Renal cortex interstitium (tissue), 11 donors: ENCODE data around the gene EPX. TPM values are rescaled to one million over a fixed set of nuclear protein-coding genes. Genes with fewer than 3 reads are reported as not detected.
A peak's percentile ranks its signal among the peaks of the same experiment; 100 is the strongest.

ENCODE experiments used
- DNase-seq, 11 donors: peaks; one replicate each; pipeline ENCODE4 v3.0.0-alpha.2; 2013; ENCODE audit warnings: low read depth in 9 of 11, low spot score in 4 of 11; ENCODE audit errors: extremely low read depth in 1 of 11
- polyA plus RNA-seq, 3 donors: library from polyadenylated mRNA; unstranded; fragments of 120-200 nt; gene quantifications; one replicate each; pipeline ENCODE4 v1.2.1, GENCODE V29; 2013; ENCODE audit not compliant: insufficient read length in 3 of 3

EPX gene
- polyA plus RNA-seq, 3 donors, result 0.68 to 0.95 (median 0.89) TPM

DNA sequence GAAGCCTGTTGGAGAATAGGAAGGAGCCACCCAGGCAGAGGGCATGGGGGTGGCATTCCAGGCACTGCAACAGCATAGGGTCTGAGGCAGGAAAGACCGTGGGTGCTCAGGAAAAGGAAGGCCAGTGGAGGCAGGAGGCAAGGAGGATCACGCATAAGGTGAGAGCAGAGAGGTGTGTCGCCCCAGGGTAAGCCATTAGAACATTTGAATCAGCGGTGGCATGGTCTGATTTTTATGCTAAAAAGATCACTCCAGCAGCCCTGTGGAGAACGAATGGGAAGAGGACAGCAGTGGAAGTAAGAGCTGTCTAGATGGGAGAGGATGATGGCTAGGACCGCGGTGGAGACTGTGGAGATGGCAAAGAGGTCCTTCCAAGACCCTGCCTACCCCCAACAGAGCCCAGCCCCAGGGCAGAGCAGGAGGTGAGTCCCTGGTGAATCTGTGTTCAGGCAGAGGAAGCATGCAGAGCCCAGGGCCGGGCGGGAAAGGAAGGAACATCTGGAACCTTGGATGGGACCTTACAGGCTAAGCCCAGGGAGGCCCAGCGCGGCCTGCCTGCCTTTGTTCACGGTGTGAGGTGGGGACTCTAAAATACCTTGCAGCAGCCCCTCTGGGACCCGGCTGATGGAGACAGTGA lies 53.7 kb downstream of the EPX start:
- no peak for DNase-seq

DNA sequence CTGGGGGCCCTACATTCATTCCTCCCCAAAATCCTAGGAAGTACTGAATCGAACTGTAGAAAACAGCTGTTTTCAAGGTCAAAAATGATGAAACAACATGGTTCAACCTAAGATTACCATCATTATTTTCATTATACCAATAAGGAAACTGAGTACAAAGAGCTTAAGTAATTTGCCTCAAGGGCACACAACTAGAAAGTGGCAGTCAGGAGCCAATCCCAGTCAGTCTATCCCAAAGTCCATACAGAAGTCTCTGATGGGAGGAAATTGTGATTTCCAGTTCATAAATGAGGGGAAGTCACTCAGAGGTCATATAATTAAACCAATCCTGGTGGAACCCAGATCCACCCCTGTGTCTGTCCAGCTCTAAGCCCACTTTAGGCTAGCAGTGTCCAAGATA lies 54.3 kb downstream of the EPX start:
- DNase-seq, result no peak

DNA sequence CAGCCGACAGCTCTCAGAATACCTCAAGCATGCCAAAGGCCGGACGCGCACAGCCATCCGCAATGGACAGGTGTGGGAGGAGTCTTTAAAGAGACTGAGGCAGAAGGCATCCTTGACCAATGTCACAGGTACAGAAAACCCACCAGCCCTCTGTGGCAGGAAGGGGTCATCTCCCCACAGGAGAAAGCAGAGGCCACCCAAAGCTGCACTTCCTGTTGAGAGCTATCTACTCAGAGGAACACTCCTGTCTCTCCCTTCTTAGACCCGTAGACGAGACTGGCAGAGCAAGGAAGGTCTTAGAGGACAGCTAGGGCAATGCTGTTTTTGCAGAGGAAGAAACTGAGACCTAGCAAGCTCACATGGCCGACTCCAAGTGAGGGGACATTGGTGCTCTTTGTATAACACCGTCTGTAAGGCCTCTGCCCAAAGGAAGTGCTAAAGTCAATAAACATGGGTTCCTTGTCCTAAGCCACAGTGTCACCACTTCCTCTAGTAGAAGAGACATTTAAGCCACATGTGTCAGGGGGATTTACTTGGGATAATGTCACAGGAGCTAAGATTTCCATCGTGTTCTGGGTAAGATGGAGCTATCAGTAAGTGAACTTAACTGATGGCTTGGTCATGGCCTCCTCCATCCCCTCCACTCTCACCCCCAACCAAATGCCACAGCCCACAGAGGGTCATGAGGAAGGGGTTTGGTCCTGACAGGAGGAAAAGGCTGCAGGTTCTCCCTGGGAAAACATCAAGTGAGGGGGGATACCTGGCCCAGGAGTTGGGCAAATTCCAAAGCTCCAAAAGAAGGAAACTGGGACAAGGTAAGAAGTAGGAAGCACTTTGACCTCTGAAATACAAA lies 55.2 kb downstream of the EPX start:
- no peak for DNase-seq

DNA sequence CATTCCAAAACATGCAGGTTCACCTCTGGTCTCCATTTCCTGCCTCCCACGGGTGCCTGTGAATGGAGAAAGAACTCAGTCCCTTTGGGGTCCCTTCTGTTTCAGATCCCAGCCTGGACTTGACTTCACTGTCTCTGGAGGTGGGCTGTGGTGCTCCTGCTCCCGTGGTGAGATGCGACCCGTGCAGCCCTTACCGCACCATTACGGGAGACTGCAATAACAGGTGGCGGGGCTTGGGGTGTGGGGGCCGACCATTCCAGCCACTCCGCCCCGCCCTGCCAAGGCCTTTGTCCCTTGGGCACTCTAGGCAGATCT lies 56.4 kb downstream of the EPX start:
- peak in 1 of 11 donors; percentile 1 for DNase-seq

DNA sequence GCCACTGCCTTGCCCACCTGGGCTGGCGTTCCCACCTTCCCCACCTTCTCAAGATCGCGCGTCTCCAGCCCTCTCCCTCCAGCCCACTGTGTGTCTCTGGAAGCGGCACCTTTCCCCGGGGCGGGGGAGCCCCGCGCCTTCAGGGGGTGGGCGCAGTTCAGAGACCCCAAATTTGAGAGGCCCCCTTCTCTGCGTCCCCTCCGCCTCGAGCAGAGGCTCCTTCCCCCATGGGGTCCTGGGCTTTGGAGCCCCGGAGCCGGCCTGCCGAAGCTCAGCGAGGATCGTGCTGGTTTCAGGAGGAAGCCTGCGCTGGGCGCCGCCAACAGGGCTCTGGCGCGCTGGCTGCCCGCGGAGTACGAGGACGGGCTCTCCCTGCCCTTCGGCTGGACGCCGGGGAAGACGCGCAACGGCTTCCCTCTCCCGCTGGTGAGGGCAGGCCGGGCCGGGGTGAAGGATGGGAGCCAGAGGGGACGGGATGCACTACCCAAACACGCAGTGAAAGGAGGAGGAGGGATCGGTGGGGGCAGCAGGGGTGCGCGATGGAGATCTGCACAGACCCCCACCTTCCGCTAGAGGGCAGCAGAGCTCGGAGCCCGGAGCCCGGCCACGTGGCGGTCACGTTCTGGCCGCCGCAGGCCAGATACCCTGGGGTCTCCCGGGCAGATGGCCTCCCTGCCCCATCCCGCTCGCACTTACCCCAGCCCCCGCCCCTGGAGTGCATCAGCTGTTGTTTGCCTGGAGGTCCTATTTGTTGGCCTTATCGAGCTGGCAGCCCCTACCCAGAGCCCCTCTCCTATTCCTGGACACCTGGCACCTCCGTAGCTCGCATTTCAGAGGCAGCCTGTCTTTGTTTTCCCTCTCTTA lies 57.0 kb downstream of the EPX start:
- peak; percentile 8 to 74 (median 56) for DNase-seq

DNA sequence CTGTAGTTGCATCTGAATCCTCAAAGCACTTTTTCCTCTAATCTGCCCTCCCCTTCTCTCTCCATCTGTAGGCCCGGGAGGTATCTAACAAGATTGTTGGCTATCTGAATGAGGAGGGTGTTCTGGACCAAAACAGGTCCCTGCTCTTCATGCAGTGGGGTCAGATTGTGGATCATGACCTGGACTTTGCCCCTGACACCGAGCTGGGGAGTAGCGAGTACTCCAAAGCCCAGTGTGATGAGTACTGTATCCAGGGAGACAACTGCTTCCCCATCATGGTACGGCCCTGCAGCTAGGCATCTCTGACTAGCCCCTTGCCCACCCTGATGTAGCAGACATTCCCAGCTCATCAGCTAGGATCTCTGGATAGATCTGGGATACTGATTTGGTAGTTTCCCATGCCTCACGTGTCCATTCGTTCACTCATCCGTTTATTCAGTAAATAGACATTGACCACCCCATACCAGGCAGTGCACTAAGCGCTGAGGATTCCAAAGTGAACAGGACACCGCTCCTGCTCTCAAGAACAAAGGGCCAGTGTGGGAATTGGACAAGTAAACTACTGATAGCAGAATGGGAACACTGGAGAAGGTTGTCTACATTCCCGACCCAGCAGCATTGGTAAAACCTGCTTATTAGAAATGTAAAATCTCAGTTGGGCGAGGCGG lies 58.0 kb downstream of the EPX start:
- DNase-seq, result no peak

DNA sequence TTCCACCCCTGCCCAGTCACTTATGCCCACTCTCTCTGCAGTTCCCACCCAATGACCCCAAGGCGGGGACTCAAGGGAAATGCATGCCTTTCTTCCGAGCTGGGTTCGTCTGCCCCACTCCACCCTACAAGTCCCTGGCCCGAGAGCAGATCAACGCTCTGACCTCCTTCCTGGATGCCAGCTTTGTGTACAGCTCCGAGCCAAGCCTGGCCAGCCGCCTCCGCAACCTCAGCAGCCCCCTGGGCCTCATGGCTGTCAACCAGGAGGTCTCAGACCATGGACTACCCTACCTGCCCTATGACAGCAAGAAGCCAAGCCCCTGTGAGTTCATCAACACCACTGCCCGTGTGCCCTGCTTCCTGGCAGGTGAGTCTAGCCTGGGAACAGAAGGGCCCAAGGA lies 59.6 kb downstream of the EPX start:
- DNase-seq, result no peak

DNA sequence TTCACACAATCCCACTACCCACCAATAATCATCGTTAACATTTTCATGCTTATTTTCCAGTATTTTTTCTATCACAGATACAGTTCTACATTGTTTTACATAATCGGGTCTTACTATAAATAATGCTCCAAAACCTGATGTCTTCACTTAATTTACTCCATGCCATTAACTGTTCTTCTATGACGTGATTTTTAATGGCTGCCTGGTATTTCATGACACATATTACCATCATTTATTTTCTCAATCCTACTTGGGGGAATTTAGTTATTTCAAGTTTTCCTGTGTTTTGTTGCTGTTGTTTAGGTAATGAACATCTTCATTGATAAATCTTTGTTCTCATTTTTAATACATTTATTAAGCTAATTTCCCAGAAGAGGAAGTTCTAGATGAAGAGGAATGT lies 60.6 kb downstream of the EPX start:
- no peak for DNase-seq

Other genes with a start within 250 kb of the EPX start
- gene CUEDC1, start 237.3 kb upstream of the EPX start, polyA plus RNA-seq, result 10 to 100 TPM; 47.1 to 47.8 (median 47.7) TPM
- gene VEZF1, start 204.5 kb upstream of the EPX start, polyA plus RNA-seq, result 100 to 1,000 TPM in 2 of 3 donors, 10 to 100 TPM in 1; 99.9 to 111 (median 108) TPM
- gene SRSF1, start 185.5 kb upstream of the EPX start, polyA plus RNA-seq, result 100 to 1,000 TPM; 337 to 438 (median 379) TPM
- gene DYNLL2, start 109.3 kb upstream of the EPX start, polyA plus RNA-seq, result 10 to 100 TPM; 64.4 to 86.1 (median 82.9) TPM
- gene OR4D1, start 44.3 kb upstream of the EPX start, polyA plus RNA-seq, result under 1 TPM in 2 of 3 donors, not detected in 1; 0.03 to 0.11 TPM
- not detected for gene OR4D2, start 25.7 kb upstream of the EPX start, polyA plus RNA-seq
- gene MKS1, start 26.5 kb downstream of the EPX start, polyA plus RNA-seq, result 10 to 100 TPM; 41.3 to 53.8 (median 43.0) TPM
- under 1 TPM; 0.14 to 0.22 (median 0.18) TPM for gene LPO, start 45.9 kb downstream of the EPX start, polyA plus RNA-seq
- gene MPO, start 88.2 kb downstream of the EPX start, polyA plus RNA-seq, result 1 to 10 TPM; 3.2 to 7.0 (median 5.0) TPM
- gene TSPOAP1, start 136.1 kb downstream of the EPX start, polyA plus RNA-seq, result 10 to 100 TPM; 46.5 to 78.4 (median 52.6) TPM
- 100 to 1,000 TPM; 120 to 143 (median 142) TPM for gene SUPT4H1, start 159.5 kb downstream of the EPX start, polyA plus RNA-seq
- 10 to 100 TPM in 2 of 3 donors, 1 to 10 TPM in 1; 8.9 to 16.0 (median 13.6) TPM for gene RNF43, start 224.8 kb downstream of the EPX start, polyA plus RNA-seq